Fibroblast of lung (primary cell): ENCODE measurements around the gene SCN5A.

Source experiments
- CTCF ChIP-seq, 2 donors: IDR thresholded peaks in 1 of 2; conservative IDR thresholded peaks in 1 of 2; 1 replicate in 1 of 2; 2 replicates in 1 of 2; pipeline ENCODE4 v1.5.1; 2011 to 2012; ENCODE audit warnings: low read length in 2 of 2, control low read depth in 1 of 2, inconsistent platforms in 1 of 2, low read depth in 1 of 2, mild to moderate bottlenecking in 1 of 2
- EZH2 ChIP-seq: IDR thresholded peaks from 2 replicates; pipeline ENCODE4 v1.5.1; 2012; ENCODE audit warnings: low read length, control low read depth, mild to moderate bottlenecking; ENCODE audit errors: missing control alignments

GRCh38 chr3:38658841-38659240, 9.4 kb upstream of the SCN5A start:
- TF ChIP-seq CTCF (conservative IDR thresholded peaks at IDR 0.05 in 1 of 2, IDR thresholded peaks at IDR 0.05 in 1 of 2; ENCODE audit: low read depth in 1 of 2, low read length in 2 of 2) (no peak), EZH2 (peak; percentile 34)
